NCI-H128 (cell line): Measurements from ENCODE around the gene CANX.

ENCODE experiments used
- DNase-seq: peaks from one replicate; lab custom pipeline; 2025; ENCODE audit not compliant: unreplicated experiment; lab: John Stamatoyannopoulos, UW

CANX gene

GRCh38 chr5:179749857-179750508 lies 51.2 kb downstream of the CANX start:
- DNase-seq = no peak

- no peak for DNase-seq
These were observed 55.2 kb downstream of the CANX start for GRCh38 chr5:179753971-179754370.

- DNase-seq = no peak
These were observed 56.3 kb downstream of the CANX start for GRCh38 chr5:179755022-179755421.

GRCh38 chr5:179758955-179759354 lies 60.2 kb downstream of the CANX start:
- DNase-seq = no peak

- no peak for DNase-seq
These were observed 61.1 kb downstream of the CANX start for GRCh38 chr5:179759581-179760551.

GRCh38 chr5:179762079-179762780 lies 63.5 kb downstream of the CANX start:
- DNase-seq = no peak

- no peak for DNase-seq
These were observed 64.0 kb downstream of the CANX start for GRCh38 chr5:179762781-179763176.

GRCh38 chr5:179763215-179763945 lies 64.6 kb downstream of the CANX start:
- DNase-seq = no peak

GRCh38 chr5:179764056-179764455 lies 65.3 kb downstream of the CANX start:
- DNase-seq = no peak

- no peak for DNase-seq
These were observed 66.6 kb downstream of the CANX start for GRCh38 chr5:179765400-179765799.

- no peak for DNase-seq
These were observed 67.4 kb downstream of the CANX start for GRCh38 chr5:179766021-179766725.

- DNase-seq = no peak
These were observed 68.1 kb downstream of the CANX start for GRCh38 chr5:179766726-179767455.

GRCh38 chr5:179767496-179768100 lies 68.8 kb downstream of the CANX start:
- DNase-seq = no peak

- DNase-seq = no peak
These were observed 69.7 kb downstream of the CANX start for GRCh38 chr5:179768326-179769085.

GRCh38 chr5:179769271-179769670 lies 70.5 kb downstream of the CANX start:
- no peak for DNase-seq

GRCh38 chr5:179769796-179770195 lies 71.0 kb downstream of the CANX start:
- no peak for DNase-seq

- no peak for DNase-seq
These were observed 72.6 kb downstream of the CANX start for GRCh38 chr5:179771311-179771895.

- DNase-seq = no peak
These were observed 73.6 kb downstream of the CANX start for GRCh38 chr5:179772351-179772750.
